Activated T-cell treated with anti-CD3 and anti-CD28 coated beads for 4 hours (primary cell): ENCODE measurements around the gene DMBX1.
A peak's percentile ranks its signal among the peaks of the same experiment; 100 is the strongest.

Experiments
- DNase-seq: peaks from one replicate; pipeline ENCODE4 v3.0.0-alpha.2; 2020

Gene DMBX1

GRCh38 chr1:46484783-46485490 lies 4.7 kb upstream of the DMBX1 start:
- no peak for DNase-seq

- DNase-seq: no peak
Measured at GRCh38 chr1:46485564-46486431, 3.8 kb upstream of the DMBX1 start.

- no peak for DNase-seq
Measured at GRCh38 chr1:46486432-46487015, 3.1 kb upstream of the DMBX1 start.

- DNase-seq: no peak
Measured at GRCh38 chr1:46487818-46488218, 1.8 kb upstream of the DMBX1 start.

GRCh38 chr1:46488343-46489168 lies 1.1 kb upstream of the DMBX1 start:
- no peak for DNase-seq

GRCh38 chr1:46489169-46489637 lies 433 bp upstream of the DMBX1 start:
- DNase-seq: peak; percentile 44

GRCh38 chr1:46490406-46490655 lies 695 bp downstream of the DMBX1 start:
- no peak for DNase-seq

- no peak for DNase-seq
Measured at GRCh38 chr1:46490656-46491442, 1.2 kb downstream of the DMBX1 start.

GRCh38 chr1:46491443-46492268 lies 2.0 kb downstream of the DMBX1 start:
- DNase-seq: no peak

GRCh38 chr1:46492269-46492853 lies 2.7 kb downstream of the DMBX1 start:
- DNase-seq: no peak

GRCh38 chr1:46492871-46493270 lies 3.2 kb downstream of the DMBX1 start:
- no peak for DNase-seq

GRCh38 chr1:46493316-46494032 lies 3.8 kb downstream of the DMBX1 start:
- no peak for DNase-seq

GRCh38 chr1:46494910-46495309 lies 5.3 kb downstream of the DMBX1 start:
- DNase-seq: no peak

- no peak for DNase-seq
Measured at GRCh38 chr1:46495778-46496177, 6.1 kb downstream of the DMBX1 start.

GRCh38 chr1:46496505-46496904 lies 6.9 kb downstream of the DMBX1 start:
- no peak for DNase-seq

- DNase-seq: no peak
Measured at GRCh38 chr1:46497020-46497419, 7.4 kb downstream of the DMBX1 start.

GRCh38 chr1:46497665-46498064 lies 8.0 kb downstream of the DMBX1 start:
- no peak for DNase-seq

GRCh38 chr1:46501528-46501927 lies 11.9 kb downstream of the DMBX1 start:
- no peak for DNase-seq

GRCh38 chr1:46503421-46503820 lies 13.8 kb downstream of the DMBX1 start:
- no peak for DNase-seq
